Measurements from ENCODE around the gene WWOX.

DNA sequence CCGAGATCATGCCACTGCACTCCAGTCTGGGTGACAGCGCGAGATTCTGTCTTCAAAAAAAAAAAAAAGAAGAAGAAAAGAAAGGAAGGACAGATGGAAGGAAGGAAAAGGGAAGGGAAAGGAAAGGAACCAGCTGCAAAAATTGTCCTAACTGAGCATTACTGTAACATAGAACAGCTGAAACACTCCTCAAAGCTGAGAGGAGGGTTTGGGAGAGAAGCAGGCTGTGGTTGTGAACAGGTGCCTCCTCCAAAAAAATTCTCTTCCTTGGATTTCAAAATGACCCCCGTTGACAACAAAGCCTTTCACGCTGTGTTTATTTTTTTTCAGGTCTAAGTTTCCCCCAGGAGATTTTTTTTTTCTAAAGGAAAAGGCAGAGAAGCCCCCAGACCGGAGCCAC, 541.4 kb downstream of the WWOX start:
- no peak for TF ChIP-seq POLR2AphosphoS5 (IDR thresholded peaks at IDR 0.05; ENCODE audit: low read depth, low read length)
- TF ChIP-seq, protein P1, sequence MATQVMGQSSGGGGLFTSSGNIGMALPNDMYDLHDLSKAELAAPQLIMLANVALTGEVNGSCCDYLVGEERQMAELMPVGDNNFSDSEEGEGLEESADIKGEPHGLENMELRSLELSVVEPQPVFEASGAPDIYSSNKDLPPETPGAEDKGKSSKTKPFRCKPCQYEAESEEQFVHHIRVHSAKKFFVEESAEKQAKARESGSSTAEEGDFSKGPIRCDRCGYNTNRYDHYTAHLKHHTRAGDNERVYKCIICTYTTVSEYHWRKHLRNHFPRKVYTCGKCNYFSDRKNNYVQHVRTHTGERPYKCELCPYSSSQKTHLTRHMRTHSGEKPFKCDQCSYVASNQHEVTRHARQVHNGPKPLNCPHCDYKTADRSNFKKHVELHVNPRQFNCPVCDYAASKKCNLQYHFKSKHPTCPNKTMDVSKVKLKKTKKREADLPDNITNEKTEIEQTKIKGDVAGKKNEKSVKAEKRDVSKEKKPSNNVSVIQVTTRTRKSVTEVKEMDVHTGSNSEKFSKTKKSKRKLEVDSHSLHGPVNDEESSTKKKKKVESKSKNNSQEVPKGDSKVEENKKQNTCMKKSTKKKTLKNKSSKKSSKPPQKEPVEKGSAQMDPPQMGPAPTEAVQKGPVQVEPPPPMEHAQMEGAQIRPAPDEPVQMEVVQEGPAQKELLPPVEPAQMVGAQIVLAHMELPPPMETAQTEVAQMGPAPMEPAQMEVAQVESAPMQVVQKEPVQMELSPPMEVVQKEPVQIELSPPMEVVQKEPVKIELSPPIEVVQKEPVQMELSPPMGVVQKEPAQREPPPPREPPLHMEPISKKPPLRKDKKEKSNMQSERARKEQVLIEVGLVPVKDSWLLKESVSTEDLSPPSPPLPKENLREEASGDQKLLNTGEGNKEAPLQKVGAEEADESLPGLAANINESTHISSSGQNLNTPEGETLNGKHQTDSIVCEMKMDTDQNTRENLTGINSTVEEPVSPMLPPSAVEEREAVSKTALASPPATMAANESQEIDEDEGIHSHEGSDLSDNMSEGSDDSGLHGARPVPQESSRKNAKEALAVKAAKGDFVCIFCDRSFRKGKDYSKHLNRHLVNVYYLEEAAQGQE (IDR thresholded peaks at IDR 0.05; ENCODE audit: insufficient read depth in 1 of 2, low read depth in 2 of 2, low read length in 2 of 2), result no peak
- no peak for TF ChIP-seq TAF1 (IDR thresholded peaks at IDR 0.05; ENCODE audit: borderline replicate concordance, insufficient read depth, low read length)
- no peak for TF ChIP-seq SIN3A (IDR thresholded peaks at IDR 0.05; ENCODE audit: borderline replicate concordance, insufficient read depth, low read length)
- no peak for TF ChIP-seq FOXP2 (optimal IDR thresholded peaks at IDR 0.05; ENCODE audit: borderline replicate concordance, extremely low read depth, extremely low read length, insufficient read depth)
